Vagina (tissue), 2 donors: ENCODE results near the gene GNAL. TPM values are rescaled to one million over a fixed set of nuclear protein-coding genes. Genes with fewer than 3 reads are reported as not detected.

ENCODE experiments used
- DNase-seq, 2 donors: peaks; one replicate each; pipeline ENCODE4 v3.0.0-alpha.2; 2017; ENCODE audit errors: extremely low spot score in 2 of 2
- H3K27ac ChIP-seq: fragments of 200-600 bp; sonication (generic); one replicate; pipeline ENCODE4 v1.5.1; 2019
- H3K27me3 ChIP-seq: fragments of 200-600 bp; sonication (generic); one replicate; pipeline ENCODE4 v1.5.1; 2019
- H3K36me3 ChIP-seq, 2 donors: fragments of 200-600 bp; sonication (generic); one replicate each; pipeline ENCODE4 v1.5.1; 2017 to 2019
- H3K4me1 ChIP-seq: fragments of 200-600 bp; sonication (generic); one replicate; pipeline ENCODE4 v1.5.1; 2019
- H3K4me3 ChIP-seq, 2 donors: fragments of 200-600 bp; sonication (generic); 1 replicate in 1 of 2; 2 replicates in 1 of 2; pipeline ENCODE4 v1.5.1; 2016 to 2019
- H3K9me3 ChIP-seq: fragments of 200-600 bp; sonication (generic); one replicate; pipeline ENCODE4 v1.5.1; 2019
- CTCF ChIP-seq, 3 experiments: fragments of 450-650 bp in 2 of 3; fragments of 200-600 bp in 1 of 3; sonication (generic) in 1 of 3; IDR thresholded peaks; one replicate each; pipeline ENCODE4 v1.5.1; 2017 to 2019; ENCODE audit warnings: antibody characterized with exemption in 3 of 3, mild to moderate bottlenecking in 2 of 3, moderate library complexity in 2 of 3
- POLR2A ChIP-seq, 2 donors: fragments of 450-650 bp; IDR thresholded peaks; one replicate each; pipeline ENCODE4 v1.6.1; 2017; ENCODE audit warnings: antibody characterized with exemption in 2 of 2, mild to moderate bottlenecking in 2 of 2, moderate library complexity in 2 of 2
- POLR2AphosphoS5 ChIP-seq, 2 donors: sonication (generic); formaldehyde crosslinking; IDR thresholded peaks; one replicate each; pipeline ENCODE4 v1.9.0; 2017; ENCODE audit warnings: antibody characterized with exemption in 2 of 2, mild to moderate bottlenecking in 2 of 2, low read depth in 1 of 2; ENCODE audit not compliant: insufficient read depth in 1 of 2
- intact Hi-C: fragments of 100-400 bp; cut with DNase I; formaldehyde crosslinking; loops from one replicate; pipeline ENCODE4 v1.15.1; 2023
- total RNA-seq: library from RNA; depleted of rRNA; stranded (reverse); fragments of >200 nt; gene quantifications from one replicate; pipeline ENCODE4 v1.2.3, GENCODE V29; 2016

Gene GNAL
- total RNA-seq, 1 donor from 2014 or later, result 23.3 TPM

- intact Hi-C loops, result no loop called here
- no peaks in the 10 kb centered on the region for H3K4me1 ChIP-seq
These were observed 150.5 kb downstream of the GNAL start for GRCh38 chr18:11839556-11839955.

GRCh38 chr18:11840493-11840892 lies 151.4 kb downstream of the GNAL start:
- Histone ChIP-seq H3K9me3 (no peaks in the 10 kb centered on the region), H3K27me3 (no peaks in the 10 kb centered on the region), H3K4me1 (no peaks in the 10 kb centered on the region), H3K36me3 (no peaks in the 10 kb centered on the region), H3K27ac (no peak overlapping the region), H3K4me3 (no peak overlapping the region)
- intact Hi-C loops, result no loop called here
- no peak for TF ChIP-seq POLR2AphosphoS5 (IDR thresholded peaks at IDR 0.05; ENCODE audit: insufficient read depth in 1 of 2, low read depth in 1 of 2)
- TF ChIP-seq CTCF (IDR thresholded peaks at IDR 0.05), result no peak
- TF ChIP-seq POLR2A (IDR thresholded peaks at IDR 0.05), result no peak
- DNase-seq, result no peak

More at GRCh38 chr18:11839556-11839955, 150.5 kb downstream of the GNAL start:
- no peaks in the 10 kb centered on the region for H3K36me3 ChIP-seq
- no peaks in the 10 kb centered on the region for H3K27me3 ChIP-seq
- DNase-seq, result no peak
- H3K4me3 ChIP-seq, result no peak overlapping the region
- TF ChIP-seq POLR2AphosphoS5 (IDR thresholded peaks at IDR 0.05; ENCODE audit: insufficient read depth in 1 of 2, low read depth in 1 of 2), result no peak
- no peak for TF ChIP-seq POLR2A (IDR thresholded peaks at IDR 0.05)
- TF ChIP-seq CTCF (IDR thresholded peaks at IDR 0.05), result no peak
- H3K27ac ChIP-seq, result no peak overlapping the region
- H3K9me3 ChIP-seq, result no peaks in the 10 kb centered on the region

- Histone ChIP-seq H3K4me3 (no peak overlapping the region), H3K27ac (no peak overlapping the region), H3K36me3 (no peaks in the 10 kb centered on the region), H3K27me3 (no peaks in the 10 kb centered on the region), H3K9me3 (no peaks in the 10 kb centered on the region), H3K4me1 (no peaks in the 10 kb centered on the region)
- intact Hi-C loops, result no loop called here
- TF ChIP-seq POLR2AphosphoS5 (IDR thresholded peaks at IDR 0.05; ENCODE audit: insufficient read depth in 1 of 2, low read depth in 1 of 2), result no peak
- TF ChIP-seq CTCF (IDR thresholded peaks at IDR 0.05), result no peak
- no peak for TF ChIP-seq POLR2A (IDR thresholded peaks at IDR 0.05)
- DNase-seq, result no peak
These were observed 153.5 kb downstream of the GNAL start for GRCh38 chr18:11842562-11842961.

- intact Hi-C loops, result no loop called here
- no peak for DNase-seq
- no peaks in the 10 kb centered on the region for H3K9me3 ChIP-seq
- no peaks in the 10 kb centered on the region for H3K4me1 ChIP-seq
- no peaks in the 10 kb centered on the region for H3K36me3 ChIP-seq
- no peak overlapping the region for H3K27ac ChIP-seq
- no peaks in the 10 kb centered on the region for H3K27me3 ChIP-seq
- TF ChIP-seq CTCF (IDR thresholded peaks at IDR 0.05) (no peak), POLR2AphosphoS5 (IDR thresholded peaks at IDR 0.05; ENCODE audit: insufficient read depth in 1 of 2, low read depth in 1 of 2) (no peak), POLR2A (IDR thresholded peaks at IDR 0.05) (no peak)
- H3K4me3 ChIP-seq, result no peak overlapping the region
These were observed 155.4 kb downstream of the GNAL start for GRCh38 chr18:11844436-11844835.

GRCh38 chr18:11845654-11846053 lies 156.6 kb downstream of the GNAL start:
- TF ChIP-seq POLR2A (IDR thresholded peaks at IDR 0.05) (no peak), CTCF (IDR thresholded peaks at IDR 0.05) (no peak), POLR2AphosphoS5 (IDR thresholded peaks at IDR 0.05; ENCODE audit: insufficient read depth in 1 of 2, low read depth in 1 of 2) (no peak)

More at GRCh38 chr18:11845654-11846053, 156.6 kb downstream of the GNAL start:
- H3K27me3 ChIP-seq, result no peaks in the 10 kb centered on the region
- H3K9me3 ChIP-seq, result no peaks in the 10 kb centered on the region
- no peaks in the 10 kb centered on the region for H3K4me1 ChIP-seq
- no peak for DNase-seq
- H3K27ac ChIP-seq, result no peak overlapping the region
- intact Hi-C loops, result no loop called here
- H3K36me3 ChIP-seq, result no peaks in the 10 kb centered on the region
- no peak overlapping the region for H3K4me3 ChIP-seq
